Endothelial cell of hepatic sinusoid (primary cell): Measurements from ENCODE around the gene FAM169A.

Experiments used
- in situ Hi-C: cut with HindIII; loops from 2 replicates; pipeline ENCODE4 v1.10.0; 2017; ENCODE audit warnings: low sequenced_read_pairs

FAM169A gene

DNA sequence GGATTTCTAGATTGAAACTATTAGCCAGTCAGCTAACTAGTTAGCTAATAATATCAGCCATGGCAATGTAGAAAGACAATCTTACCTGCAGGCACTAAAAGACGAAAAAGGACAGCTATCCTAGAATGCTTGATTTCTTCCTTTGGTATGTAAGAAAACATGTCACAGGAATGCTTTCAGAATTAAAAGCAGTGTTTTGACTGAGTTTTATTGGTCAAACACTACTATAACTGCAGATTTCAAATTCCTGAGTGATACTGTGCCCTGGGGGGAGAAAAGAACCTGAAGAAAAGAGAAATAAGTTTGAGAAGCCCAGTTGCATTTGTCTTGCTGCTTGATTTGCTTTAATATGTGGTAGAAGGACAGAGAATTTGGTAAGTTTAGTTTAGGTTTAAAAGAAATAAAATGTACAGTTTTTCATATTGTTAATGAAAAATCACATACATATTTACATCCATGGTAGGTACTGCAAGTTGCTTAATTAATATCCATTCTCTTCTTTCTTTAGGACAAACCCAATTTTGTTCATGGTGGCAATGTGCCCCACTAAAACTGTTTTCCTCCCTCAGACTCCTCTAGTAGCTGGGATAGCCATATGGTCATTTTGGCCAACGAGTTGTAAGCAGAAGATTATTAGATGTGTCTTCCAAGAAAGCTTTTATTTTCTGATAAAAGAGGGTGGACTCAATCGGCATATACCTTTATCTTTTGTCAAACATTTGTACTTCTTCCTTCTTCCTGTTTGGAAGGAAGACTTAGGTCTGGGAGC is 4.3 kb upstream of the FAM169A start:
- in situ Hi-C loops, result loop anchor here (25.0 kb wide), 1 partner anchor 92 kb away; no protein-coding TSS in a partner anchor

DNA sequence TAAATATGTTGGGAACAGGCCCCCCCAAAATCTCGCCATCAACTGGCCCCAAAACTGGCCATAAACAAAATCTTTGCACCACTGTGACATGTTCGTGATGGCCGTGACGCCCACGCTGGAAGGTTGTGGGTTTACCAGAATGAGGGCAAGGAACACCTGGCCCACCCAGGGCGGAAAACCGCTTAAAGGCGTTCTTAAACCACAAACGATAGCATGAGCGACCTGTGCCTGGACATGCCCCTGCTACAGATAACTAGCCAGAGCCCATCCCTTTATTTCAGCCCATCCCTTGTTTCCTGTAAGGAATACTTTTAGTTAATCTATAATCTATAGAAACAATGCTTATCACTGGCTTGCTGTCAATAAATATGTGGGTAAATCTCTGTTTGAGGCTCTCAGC is 3.2 kb upstream of the FAM169A start:
- in situ Hi-C loops, result loop anchor here (25.0 kb wide), 1 partner anchor 93 kb away; no protein-coding TSS in a partner anchor

DNA sequence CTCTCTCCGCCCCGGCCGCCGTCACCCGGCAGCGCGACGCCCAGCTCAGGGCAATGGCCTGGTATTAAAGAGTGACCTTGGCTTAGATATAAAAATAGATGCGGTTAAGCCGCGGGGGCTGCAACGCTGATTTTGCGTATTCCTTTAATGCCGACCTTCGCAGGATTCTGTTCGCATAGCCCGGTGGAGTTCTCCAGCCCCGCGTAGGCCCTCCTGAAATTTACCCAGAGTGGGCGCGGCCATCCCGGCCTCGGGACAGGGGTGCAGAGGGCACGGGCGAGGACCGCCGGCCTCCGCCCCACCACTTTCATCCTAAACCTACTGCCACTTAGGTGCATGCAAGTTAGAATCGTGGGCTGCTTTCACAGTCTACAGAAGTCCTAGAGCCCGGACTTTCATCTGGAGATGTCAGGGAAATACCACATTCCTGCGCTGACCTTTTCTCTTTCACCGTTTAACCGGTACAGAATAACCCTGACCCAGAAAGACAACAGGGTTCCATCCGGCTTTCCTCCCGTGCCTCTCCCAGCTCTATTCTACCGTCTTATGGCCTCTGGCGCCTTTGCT is 492 bp upstream of the FAM169A start:
- in situ Hi-C loops, result loop anchor here (25.0 kb wide), 1 partner anchor 96 kb away; no protein-coding TSS in a partner anchor

DNA sequence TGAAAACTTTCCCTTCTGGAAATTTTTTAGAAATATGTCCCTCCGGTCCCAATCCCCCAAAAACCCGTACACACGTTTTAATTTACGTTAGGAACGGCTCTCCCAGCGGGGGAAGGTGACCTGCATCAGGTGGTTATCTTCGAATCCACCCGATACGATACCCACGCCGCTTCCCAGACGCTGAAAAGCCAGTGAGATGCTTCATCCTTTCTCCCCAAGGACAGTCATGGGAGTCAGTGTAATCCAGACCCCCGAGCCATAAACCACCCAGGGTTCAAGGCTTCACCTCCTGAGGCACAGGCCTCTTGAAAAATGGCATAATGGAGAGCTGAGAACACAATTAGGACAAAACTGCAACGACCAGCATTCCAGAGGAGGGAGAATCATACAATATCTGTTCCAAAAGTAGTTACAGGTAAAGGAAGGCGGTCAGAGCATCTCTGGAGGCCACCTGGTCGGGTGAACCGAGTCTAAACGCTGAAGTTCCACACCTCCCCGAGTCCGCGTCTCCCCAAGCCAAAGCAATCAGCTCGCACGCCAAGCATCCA is 857 bp downstream of the FAM169A start:
- in situ Hi-C loops, result loop anchor here (25.0 kb wide), 1 partner anchor 97 kb away; no protein-coding TSS in a partner anchor

DNA sequence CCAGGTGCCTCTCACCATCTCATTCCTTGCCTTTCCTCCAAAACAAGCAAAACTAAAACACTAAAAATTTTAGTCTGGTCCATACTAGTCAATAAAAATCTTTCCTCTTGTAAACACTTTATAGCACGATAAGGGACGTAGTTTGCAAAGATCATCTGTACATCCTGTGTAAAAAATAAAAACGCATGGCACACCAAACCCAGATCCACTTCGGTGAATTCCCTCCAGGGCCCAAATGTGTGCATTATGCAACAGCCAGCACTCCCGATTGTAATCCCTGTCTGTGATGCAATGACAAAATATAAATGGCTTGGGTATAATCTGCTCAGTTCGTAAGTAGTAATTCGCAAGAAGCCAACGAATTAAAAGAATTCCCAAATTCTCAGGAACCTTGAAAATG is 1.4 kb downstream of the FAM169A start:
- in situ Hi-C loops, result loop anchor here (25.0 kb wide), 1 partner anchor 97 kb away; no protein-coding TSS in a partner anchor

DNA sequence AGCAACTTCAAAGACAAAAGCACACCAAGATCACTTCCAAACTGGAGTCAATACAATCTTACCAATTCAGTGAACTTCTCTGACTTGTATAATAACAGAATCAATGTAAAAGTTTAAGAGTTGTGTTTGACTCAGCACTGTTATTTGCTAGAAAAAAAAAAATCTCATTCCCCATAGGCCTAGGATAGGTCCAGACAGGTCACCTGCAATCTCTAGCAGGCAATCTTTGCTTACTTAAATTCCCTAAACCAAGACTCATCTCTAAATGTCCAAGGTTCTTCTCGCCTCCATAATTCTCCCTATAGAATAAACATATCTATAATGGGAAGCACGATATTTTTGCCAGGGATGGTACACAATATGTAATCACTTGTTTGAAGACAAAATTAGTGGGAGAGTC is 2.5 kb downstream of the FAM169A start:
- in situ Hi-C loops, result loop anchor here (25.0 kb wide), 1 partner anchor 99 kb away; no protein-coding TSS in a partner anchor

DNA sequence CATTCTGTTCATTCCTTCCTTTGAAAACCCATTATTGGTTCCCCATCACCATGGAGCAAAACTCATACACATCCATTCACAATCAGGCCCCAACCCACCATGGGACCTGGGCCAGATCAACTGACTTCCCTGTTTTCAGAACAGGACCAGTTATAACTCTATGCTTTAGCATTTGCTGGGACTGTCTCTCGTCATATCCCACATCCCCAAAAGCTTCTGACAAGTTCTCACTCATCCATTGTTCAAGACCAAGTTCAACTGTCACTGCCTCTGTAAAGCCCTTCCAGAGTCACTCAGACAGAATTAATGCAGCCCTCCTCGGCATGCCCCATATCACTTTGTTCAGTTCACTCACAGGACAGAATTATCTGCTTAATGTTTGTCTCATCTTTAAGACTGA is 4.0 kb downstream of the FAM169A start:
- in situ Hi-C loops, result loop anchor here (25.0 kb wide), 1 partner anchor 100 kb away; no protein-coding TSS in a partner anchor

DNA sequence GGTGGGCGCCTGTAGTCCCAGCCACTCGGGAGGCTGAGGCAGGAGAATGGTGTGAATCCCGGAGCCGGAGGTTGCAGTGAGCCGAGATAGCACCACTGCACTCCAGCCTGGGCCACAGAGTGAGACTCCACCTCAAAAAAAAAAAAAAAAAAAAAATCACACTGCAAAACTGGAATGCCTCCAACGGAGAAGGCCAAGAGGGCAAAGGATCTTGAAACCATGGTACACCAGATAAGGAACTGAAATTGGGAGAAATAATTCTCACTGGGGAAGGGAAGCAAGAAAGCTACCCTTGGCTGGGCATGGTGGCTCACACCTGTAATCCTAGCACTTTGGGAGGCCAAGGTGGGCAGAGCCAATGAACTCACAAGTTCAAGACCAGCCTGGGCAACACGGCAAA is 9.2 kb downstream of the FAM169A start:
- in situ Hi-C loops, result loop anchor here (25.0 kb wide), 1 partner anchor 105 kb away; no protein-coding TSS in a partner anchor

DNA sequence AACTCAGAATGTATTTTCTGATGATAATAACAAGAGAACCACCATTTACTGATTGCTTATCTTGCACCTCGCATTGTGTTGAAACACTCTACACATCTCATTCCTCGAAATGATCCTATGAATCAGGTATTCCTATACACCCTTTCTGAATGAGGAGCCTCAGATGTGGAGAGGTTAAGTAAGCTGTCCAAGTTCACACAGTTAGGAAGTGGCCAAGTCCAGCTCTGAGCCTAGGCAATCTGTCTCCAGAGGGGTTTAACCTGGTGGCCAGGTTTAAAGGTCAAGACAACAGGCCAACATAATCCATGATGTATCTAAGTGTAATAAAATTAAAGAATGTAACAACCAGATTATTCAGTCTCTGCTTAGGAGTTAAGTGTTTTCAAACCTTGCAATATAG is 12.9 kb downstream of the FAM169A start:
- in situ Hi-C loops, result loop anchor here (25.0 kb wide), 1 partner anchor 109 kb away; no protein-coding TSS in a partner anchor

DNA sequence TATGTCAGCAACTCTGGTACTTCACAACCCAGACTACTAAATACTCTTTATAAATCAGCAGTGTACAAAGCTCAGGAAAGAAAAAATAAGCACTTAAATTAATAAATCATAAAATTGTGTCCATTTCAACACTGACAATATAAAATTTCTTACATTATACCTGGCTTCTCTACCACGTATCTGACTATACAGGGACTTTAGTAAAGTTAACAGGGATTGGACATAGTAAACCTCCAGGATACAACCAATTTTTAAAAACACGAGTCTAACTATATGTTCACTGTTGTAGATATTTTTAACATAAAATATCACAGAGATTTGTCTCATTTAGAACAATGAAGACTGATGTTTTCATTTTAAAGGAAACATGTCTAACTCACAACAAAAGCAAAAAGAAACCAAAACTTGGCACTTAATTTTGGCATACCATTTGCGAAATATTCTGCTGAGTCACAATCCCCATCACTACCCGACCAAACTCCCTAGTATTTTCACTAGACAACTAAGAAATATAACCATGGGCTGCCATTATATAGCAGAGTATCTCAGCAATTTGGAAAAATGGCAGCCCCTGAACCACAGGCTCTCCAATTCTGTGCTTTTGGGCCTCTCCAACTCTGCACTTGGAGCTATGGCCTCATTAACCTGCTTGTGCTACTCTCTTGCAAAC is 14.4 kb downstream of the FAM169A start:
- in situ Hi-C loops, result loop anchor here (25.0 kb wide), 1 partner anchor 110 kb away; no protein-coding TSS in a partner anchor

DNA sequence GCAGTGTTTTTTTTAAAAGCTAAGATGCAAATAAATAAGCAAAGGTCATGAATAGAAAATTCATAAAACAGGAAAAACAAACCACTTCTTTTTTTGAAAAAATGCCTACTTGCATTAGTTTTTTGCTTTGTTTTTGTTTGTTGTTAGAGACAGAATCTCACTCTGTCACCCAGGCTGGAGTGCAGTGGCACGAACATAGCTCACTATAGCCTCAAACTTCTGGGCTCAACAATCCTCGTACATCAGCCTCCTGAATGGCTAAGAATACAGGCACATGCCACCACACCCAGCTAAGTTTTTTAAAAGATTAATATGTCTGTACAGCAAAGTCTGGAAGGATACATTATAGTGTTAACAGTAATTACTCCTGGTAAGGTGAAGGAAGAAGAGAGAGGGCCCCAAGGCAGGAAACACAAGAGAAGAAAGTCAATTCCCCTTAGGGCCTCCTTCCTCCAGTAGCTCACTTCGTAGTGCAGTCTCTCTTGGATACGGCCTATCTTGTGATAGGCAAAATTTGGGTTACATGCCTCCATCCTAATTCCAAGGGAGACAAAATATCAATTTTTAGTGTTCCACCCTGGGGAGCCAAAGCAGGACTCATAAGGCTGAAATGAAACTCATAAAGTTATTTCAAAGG is 15.3 kb downstream of the FAM169A start:
- in situ Hi-C loops, result loop anchor here (25.0 kb wide), 1 partner anchor 111 kb away; no protein-coding TSS in a partner anchor

DNA sequence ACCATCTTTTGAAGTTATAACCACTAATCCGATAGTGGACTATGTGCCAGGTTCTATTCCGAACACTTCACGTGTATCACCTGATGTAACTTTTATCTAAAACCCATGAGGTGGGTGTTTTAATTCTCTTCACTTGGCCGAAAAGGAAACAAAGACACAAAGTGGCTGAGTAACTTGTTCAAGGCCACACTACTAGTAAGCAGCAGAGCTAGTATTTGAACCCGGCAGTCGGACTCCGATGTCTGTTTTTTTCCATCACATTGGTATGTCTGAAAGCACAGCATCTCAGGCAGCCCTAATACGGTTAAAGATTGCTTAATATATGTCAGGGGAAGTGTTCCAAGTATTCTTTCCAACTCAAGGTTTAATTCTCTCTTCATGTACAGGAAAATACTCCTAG is 16.2 kb downstream of the FAM169A start:
- in situ Hi-C loops, result loop anchor here (25.0 kb wide), 1 partner anchor 112 kb away; no protein-coding TSS in a partner anchor

DNA sequence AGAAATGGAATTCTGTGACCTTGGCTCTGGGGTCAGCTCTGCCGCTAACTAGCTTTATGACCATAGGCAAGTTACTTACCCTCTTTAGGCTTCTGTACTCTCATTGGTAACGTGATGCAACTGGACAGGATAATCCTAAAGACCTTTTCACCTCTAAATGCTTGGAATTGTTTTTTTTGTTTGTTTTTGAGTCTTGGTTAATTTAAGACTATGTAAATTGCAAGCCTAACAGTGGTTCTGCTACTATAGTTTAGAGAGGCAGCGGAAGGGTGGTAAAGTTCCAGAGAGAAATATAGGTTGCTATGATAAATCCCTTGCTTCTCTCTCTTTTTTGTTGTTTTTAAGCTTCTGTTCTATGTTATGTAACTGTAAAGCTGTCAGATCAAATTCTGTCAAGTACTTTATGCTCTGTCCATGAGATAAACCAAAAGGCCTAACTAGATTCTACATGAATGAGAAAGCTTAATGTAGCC is 17.6 kb downstream of the FAM169A start:
- in situ Hi-C loops, result no loop called here

DNA sequence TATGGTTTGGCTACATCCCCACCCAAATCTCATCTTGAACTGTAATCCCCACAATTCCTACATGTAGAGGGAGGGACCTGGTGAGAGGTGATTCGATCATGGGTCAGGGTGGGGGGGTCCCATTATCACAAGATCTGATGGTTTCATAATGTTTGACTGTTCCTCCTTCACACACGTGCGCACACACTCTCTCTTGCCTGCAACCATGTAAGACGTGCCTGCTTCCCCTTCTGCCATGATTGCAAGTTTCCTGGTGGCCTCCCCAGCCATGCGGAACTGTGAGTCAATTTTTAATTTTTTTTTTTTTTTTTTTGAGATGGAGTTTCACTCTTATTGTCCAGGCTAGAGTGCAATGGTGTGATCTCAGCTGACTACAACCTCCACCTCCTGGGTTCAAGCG is 27.0 kb downstream of the FAM169A start:
- in situ Hi-C loops, result no loop called here

DNA sequence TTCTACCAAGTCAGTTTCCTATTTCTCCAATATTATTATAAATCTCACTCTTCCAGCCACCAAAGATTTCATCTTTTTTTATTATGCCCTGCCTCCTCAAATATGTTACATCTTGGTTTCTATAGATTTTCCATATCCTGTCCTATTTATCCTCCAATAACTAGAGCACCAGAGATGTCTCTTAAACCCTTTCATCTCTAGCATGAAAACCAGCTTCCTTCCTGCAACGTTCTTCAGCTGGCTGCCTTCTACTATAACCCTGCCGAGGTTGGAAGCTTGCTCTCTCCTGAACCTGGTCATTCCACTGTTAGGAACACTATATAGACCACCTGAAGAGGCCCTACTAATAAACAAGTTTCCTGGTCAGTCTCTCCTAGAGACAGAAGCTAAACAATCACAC is 27.9 kb downstream of the FAM169A start:
- in situ Hi-C loops, result no loop called here

DNA sequence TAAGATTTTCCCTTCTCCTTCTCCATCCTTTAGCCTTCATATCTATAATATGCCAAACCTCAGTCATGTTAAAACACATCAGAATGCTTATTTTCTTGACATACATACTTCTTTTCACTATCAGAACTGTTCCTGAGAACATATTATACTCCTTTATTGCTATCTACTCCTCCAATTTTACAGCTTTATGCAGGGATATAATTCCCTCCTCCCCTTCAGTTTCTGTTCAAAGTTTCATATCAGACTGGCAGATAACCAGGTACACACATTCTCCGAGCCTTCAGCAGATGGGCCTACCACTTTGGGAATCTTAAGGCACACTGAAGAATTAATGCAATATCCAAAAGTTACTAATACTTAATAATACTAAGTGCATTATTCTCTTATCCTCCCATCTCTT is 29.1 kb downstream of the FAM169A start:
- in situ Hi-C loops, result no loop called here

DNA sequence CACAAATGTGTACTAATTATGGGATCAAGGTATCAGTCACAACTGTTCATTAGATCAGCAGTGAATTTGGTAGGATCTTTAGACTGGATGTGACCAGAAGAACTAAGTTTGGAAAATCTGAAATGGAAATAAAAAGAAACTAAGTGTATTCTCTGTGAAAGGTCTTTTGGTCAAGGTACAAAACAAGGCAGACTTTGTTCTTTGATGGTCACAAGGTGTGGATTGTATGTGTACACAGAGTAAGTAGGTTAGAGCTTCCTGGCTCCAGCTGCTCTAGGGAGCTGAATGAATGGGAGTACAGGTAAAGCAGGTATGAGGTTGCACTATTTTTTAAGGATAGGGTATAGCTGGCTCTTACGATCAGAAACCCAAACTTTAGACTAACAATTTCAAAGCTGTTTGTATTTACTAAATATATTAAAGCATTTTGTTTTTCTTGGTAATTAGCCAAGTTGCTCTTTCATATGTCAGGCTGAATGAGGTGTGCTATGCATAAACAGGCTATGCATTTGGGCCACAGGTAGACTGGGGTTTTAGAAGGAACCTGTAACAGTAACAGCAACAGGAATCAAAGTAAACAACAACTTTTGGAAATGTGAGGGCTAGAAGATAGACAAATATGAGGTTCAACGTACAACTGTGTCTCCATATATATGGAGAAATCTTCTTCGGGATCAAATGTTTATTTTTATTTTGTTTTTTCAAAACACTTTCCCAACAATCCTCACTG is 32.5 kb downstream of the FAM169A start:
- in situ Hi-C loops, result no loop called here

DNA sequence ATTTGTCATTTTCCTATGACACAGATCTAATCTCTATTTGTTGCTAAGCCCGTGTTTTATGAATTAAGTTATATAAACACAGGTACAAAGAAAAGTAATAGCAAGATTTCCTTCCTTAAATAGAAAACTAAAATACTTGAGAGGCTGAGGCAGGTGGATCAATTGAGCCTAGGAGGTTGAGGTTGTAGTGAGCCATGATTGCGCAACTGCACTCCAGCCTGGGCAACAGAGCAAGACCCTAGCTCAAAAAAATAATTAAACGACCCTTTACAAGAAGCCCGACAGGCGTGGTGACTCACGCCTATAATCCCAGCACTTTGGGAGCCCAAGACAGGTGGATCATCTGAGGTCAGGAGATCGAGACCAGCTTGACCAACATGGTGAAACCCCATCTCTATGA is 36.8 kb downstream of the FAM169A start:
- in situ Hi-C loops, result no loop called here

DNA sequence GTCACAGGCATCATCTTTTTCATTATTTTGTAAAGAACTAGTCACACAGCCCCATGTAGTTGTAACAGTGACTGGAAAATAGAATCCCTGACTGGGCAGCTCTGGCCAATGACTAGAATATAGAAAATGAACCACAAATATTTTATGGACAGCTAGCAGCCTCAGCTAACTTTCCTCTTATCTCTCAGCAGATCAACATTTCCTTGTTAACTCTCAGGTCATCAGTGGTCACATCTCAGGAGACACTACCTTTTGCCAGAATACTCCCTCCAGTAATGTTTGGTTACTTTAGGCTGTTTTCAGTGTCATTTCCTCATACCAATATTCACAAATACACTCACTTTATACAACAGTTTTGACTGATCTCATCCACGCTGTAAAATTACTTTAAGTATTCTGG is 43.9 kb downstream of the FAM169A start:
- in situ Hi-C loops, result no loop called here

DNA sequence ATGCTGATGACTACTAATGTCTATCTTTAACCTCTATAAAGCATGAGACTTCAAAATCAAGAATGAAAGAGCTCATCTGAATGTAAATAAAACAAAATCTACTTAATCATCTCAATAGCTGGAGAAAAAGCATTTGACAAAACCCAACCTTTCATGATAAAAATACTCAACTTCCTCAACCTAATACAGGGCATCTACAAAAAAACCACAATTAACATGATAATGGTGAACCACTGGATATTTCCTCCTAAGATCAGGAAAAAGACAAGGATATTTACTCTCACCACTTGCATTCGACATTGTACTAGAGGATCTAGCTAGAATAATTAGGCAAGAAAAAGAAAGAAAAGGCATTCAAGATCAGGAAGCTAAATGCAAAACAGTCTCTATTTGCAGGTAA is 49.3 kb downstream of the FAM169A start:
- in situ Hi-C loops, result no loop called here
